SH-SY5Y (cell line): ENCODE measurements around the gene PKN1.

Source experiments
- GATA2 ChIP-seq: IDR thresholded peaks from 2 replicates; pipeline ENCODE4 v1.6.1; 2011; ENCODE audit warnings: mild to moderate bottlenecking, low read depth, low read length
- GATA3 ChIP-seq: IDR thresholded peaks from 2 replicates; pipeline ENCODE4 v1.6.1; 2011; ENCODE audit warnings: low read depth, mild to moderate bottlenecking, low read length, moderate library complexity

DNA sequence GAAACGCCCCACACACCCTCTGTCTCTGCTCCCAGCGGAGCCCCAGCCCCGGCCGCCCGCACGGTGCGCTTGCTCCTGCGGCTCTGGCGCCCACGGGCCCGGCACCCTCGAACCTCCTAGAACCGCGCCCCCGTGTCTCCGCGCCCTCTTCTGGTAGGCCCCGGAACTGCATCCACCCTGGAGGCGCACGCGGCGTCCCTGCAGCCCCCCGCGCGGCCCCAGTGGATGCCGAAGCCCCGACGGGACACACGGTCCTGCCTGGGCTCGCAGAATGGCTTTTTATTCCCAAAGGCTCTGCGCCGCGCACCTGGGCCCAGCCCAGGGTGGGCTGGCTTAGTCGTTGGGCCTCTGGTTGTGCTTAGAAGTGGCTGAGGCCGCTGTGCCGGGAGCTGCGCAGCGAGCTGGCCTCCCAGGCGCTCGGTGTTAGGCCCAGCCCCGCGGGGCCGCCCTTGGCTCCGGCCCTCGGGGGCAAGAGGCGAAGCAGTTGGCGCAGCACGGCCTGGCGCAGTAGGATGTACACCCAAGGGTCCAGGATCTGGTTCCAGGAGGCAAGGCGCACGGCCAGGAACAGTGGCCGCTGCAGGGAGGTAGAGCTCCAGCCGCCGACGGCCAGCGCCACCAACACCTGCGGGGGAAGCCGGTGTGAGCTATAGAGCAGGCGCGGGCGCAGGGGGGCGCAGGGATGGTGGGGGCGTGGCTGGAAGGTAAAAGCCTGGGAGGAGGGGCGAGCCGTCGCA is 39.3 kb downstream of the PKN1 start:
- TF ChIP-seq GATA3 (no peak), GATA2 (no peak)
